SKM-1 treated with dmso at 0.1 percent for 144 hours (cell line): ENCODE measurements around the gene CHSY1.
A peak's percentile ranks its signal among the peaks of the same experiment; 100 is the strongest.

Experiments used
- DNase-seq: peaks from one replicate; lab custom pipeline; 2025; ENCODE audit not compliant: unreplicated experiment; lab: John Stamatoyannopoulos, UW

The CHSY1 gene

GRCh38 chr15:101211897-101212296 lies 40.0 kb downstream of the CHSY1 start:
- no peak for DNase-seq

GRCh38 chr15:101210466-101210865 lies 41.4 kb downstream of the CHSY1 start:
- no peak for DNase-seq

GRCh38 chr15:101210058-101210457 lies 41.8 kb downstream of the CHSY1 start:
- no peak for DNase-seq

- no peak for DNase-seq
These were observed 42.5 kb downstream of the CHSY1 start for GRCh38 chr15:101209285-101209845.

- DNase-seq = peak; percentile 94
These were observed 44.0 kb downstream of the CHSY1 start for GRCh38 chr15:101207867-101208288.

GRCh38 chr15:101206176-101206591 lies 45.7 kb downstream of the CHSY1 start:
- DNase-seq = no peak

- DNase-seq = no peak
These were observed 46.9 kb downstream of the CHSY1 start for GRCh38 chr15:101204739-101205535.

- no peak for DNase-seq
These were observed 48.1 kb downstream of the CHSY1 start for GRCh38 chr15:101203607-101204189.

GRCh38 chr15:101203029-101203573 lies 48.7 kb downstream of the CHSY1 start:
- no peak for DNase-seq

- no peak for DNase-seq
These were observed 50.3 kb downstream of the CHSY1 start for GRCh38 chr15:101201411-101202174.

GRCh38 chr15:101200181-101200580 lies 51.7 kb downstream of the CHSY1 start:
- no peak for DNase-seq

- no peak for DNase-seq
These were observed 53.0 kb downstream of the CHSY1 start for GRCh38 chr15:101198800-101199199.

GRCh38 chr15:101198031-101198575 lies 53.7 kb downstream of the CHSY1 start:
- DNase-seq = no peak

GRCh38 chr15:101194546-101195125 lies 57.2 kb downstream of the CHSY1 start:
- no peak for DNase-seq

- DNase-seq = no peak
These were observed 57.9 kb downstream of the CHSY1 start for GRCh38 chr15:101193806-101194545.

GRCh38 chr15:101193120-101193644 lies 58.7 kb downstream of the CHSY1 start:
- DNase-seq = no peak

GRCh38 chr15:101192081-101192480 lies 59.8 kb downstream of the CHSY1 start:
- no peak for DNase-seq

GRCh38 chr15:101191242-101191641 lies 60.6 kb downstream of the CHSY1 start:
- no peak for DNase-seq

- DNase-seq = no peak
These were observed 61.7 kb downstream of the CHSY1 start for GRCh38 chr15:101190092-101190595.
